Bronchial smooth muscle cell (primary cell): ENCODE data around the gene TMEM63A. TPM values are rescaled to one million over a fixed set of nuclear protein-coding genes. Genes with fewer than 3 reads are reported as not detected.

Source experiments
- total RNA-seq: library from RNA; depleted of rRNA; stranded (reverse); fragments of >200 nt; gene quantifications from 2 replicates; pipeline ENCODE4 v1.2.1, GENCODE V29; 2014

The TMEM63A gene
- total RNA-seq, result 11.7 and 15.4 TPM in 2 replicates

GRCh38 chr1:225881959-225882693, at the start of gene TMEM63A:
TSS of gene TMEM63A (minus strand) at chr1:225882380. CDS start at chr1:225877580, 4,800 bp downstream.

DNA sequence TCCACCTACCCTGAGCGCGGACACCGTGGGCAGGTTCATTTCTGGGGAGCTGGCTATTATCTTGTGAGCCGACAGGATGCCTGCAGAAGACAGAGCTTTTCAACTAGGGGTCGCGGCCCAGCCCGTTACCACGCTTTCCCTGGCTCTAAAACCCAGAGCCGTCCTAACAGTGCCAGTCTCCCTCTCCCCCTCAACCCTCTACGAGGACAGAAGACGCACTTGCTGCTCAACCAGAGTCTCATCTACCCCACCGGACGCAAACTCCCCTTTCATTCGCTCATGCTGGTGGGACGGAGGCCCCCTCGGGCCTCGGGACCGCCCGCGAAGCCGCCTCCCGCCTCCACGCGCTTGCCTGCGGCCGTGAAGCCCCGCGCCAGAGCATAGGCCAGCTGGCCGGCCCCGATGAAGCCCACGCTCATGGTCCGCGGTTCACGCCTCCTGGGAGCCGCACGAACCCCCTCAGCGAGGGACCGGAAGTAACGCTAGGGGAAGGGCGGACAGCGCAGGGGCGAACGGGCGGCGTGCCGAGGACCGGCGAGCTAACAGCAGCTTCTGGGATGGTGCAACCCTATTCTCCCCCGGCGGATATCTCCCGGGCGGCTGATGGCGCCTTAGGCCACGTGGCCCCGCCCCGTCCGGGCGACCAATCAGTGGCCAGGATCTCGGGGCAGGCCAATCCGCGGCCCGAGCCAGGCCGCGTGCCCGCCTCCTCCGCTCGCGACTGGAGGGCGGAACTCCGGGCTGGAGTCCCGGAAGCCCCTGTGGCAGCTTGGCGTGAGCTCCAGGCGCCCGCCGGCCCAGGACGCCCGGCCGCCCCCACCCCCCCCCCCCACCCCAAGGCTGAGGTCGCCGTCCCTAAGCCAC, 41.7 kb upstream of the TMEM63A start, which contains the start of gene PYCR2:
TSS of gene PYCR2 (minus strand) at position 559 of the 864 bp plus-strand sequence. CDS start at position 419, 140 bp downstream.

GRCh38 chr1:225888898-225889601, 6.9 kb upstream of the TMEM63A start, which contains the start of gene LEFTY1:
TSS of gene LEFTY1 (minus strand) at chr1:225889146. CDS start at chr1:225889066, 80 bp downstream.

DNA sequence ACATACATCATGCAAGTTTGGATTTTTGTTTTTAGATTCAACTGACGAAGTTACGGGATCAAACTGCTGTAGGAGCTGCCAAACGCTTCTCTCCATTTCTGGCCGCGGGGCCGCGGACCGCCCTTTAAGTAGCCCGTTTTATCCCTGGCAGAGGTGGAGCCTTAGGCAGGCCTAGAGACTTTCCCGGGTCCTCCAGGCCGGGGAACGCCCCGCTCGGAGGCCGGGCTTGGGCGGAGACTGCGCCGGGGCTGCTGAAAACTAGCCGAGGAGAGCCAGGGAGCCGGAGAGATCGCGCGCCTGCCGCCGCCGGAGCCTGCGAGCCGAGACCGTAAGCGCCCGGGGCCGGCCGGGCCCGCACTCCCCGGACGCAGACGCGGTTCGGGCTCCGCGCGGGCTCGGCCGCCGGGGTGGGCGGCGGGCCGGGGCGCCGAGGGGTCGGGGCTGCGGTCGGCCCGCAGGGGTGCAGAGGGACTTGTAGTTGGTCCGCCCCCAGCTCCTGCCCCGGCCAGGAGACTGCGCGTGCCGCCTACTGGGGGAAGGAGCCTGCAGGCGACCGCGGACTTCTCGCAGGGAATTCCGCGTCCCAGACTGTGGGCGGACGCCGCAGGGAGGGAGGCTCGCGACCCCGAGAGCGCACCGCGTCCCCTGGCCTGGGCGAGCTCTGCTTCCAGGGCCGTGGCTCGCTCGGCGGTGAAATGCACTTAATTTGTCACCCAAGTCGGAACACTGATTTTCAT, 72.2 kb downstream of the TMEM63A start, which contains the start of gene EPHX1:
TSS of gene EPHX1 (plus strand) at position 283 of the 737 bp plus-strand sequence. CDS start 18,606 bp downstream, outside the sequence.

Other genes with a start within 250 kb of the TMEM63A start
- gene ENAH, start 229.3 kb downstream of the TMEM63A start, total RNA-seq, result 97.4 and 127 TPM in 2 replicates
- 179 and 224 TPM in 2 replicates for gene SRP9, start 104.6 kb downstream of the TMEM63A start, total RNA-seq
- gene EPHX1, start 72.3 kb downstream of the TMEM63A start, total RNA-seq, result 44.9 and 47.0 TPM in 2 replicates
- 0.16 TPM in 1 of 2 replicates, not detected in the other for gene LEFTY1, start 6.8 kb upstream of the TMEM63A start, total RNA-seq
- 22.2 and 26.0 TPM in 2 replicates for gene PYCR2, start 41.9 kb upstream of the TMEM63A start, total RNA-seq
- not detected in 2 replicates for gene LEFTY2, start 58.8 kb upstream of the TMEM63A start, total RNA-seq
- gene SDE2, start 117.0 kb upstream of the TMEM63A start, total RNA-seq, result 11.8 and 15.4 TPM in 2 replicates
- gene H3-3A, start 180.3 kb upstream of the TMEM63A start, total RNA-seq, result 67.8 and 104 TPM in 2 replicates